ENCODE results near the gene UBC. TPM values are rescaled to one million over a fixed set of nuclear protein-coding genes. Genes with fewer than 3 reads are reported as not detected.
"Not testable (repeated sequence)": the region's sequence is repeated elsewhere in the genome, so short reads cannot be mapped to it uniquely, and the experiment has no call there.

The UBC gene
- total and polyA plus RNA-seq, 5 experiments from 2014 or later, result 773 to 1,331 (median 1,080) TPM

DNA sequence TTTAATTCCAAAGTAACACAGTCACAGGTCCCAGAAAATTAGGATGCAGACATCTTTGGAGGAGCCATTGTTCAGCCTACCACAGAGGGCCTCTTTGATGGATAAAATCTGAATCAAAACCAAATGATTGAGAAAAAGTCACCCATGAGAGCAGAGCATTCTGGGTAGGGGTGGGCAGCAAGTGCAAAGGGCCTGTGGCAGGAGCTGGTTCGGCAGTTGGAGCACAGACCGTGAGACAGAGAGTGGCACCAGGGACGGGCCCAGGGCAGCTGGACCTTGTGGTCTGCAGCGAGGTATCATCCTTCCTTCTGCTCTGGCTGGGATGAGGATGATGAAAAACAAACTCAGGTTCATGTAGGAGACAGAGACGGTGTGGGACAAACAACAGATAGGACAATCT lies 18.0 kb downstream of the UBC start:
- peaks cover 8 to 14% (median 13%) of the 10 kb centered on the region in 4 donors for H3K4me1 Mint-ChIP-seq
- ATAC-seq, result no peak
- POLR2A ChIA-PET, result no interaction called here

DNA sequence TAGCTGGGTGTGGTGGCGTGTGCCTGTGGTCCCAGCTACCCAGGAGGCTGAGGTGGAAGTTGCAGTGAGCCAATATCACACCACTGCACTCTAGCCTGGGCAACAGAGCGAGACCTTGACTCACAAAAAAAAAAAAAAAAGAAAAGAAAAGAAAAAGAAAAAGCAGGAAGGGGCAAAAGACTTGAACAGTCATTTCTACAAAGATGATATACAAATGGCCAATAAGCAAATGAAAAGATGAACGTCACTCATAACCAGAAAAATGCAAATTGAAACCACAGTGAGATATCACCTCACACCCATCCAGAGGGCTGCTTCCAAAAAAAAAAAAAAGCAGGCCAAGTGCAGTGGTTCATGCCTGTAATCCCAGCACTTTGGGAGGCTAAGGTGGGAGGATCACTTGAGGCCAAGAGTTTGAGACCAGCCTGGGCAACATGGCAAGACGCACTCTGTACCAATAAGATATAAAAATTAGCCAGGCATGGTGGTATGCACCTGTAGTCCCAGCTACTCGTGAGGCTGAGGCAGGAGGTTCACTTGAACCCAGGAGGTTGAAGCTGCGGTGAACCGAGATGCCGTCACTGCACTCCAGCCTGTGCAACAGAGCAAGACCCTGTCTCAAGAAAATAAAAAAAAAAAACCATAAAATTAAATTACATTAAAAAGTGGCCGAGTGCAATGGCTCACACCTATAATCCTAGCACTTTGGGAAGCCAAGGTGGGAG lies 20.5 kb downstream of the UBC start:
- Mint-ChIP-seq H3K4me1 (peaks cover 6 to 12% (median 11%) of the 10 kb centered on the region in 4 donors), H3K4me3 (no peak overlapping the region), H3K36me3 (peaks cover 0 to 3% (median 0%) of the 10 kb centered on the region in 3 donors), H3K27me3 (no peaks in the 10 kb centered on the region), H3K9me3 (no peaks in the 10 kb centered on the region), H3K27ac (no peak overlapping the region)
- POLR2A ChIA-PET, result interaction anchor here (0.7 kb wide), 2 partner anchors 14 to 21 kb away, joined by 3 to 4 read pairs; partner anchors contain the start of gene UBC
- ATAC-seq (no peak), DNase-seq (no peak)

More for the DNA sequence above, 18.0 kb downstream of the UBC start:
- H3K27me3 Mint-ChIP-seq, result no peaks in the 10 kb centered on the region
- DNase-seq, result no peak
- no peaks in the 10 kb centered on the region for H3K36me3 Mint-ChIP-seq
- H3K4me3 Mint-ChIP-seq, result no peak overlapping the region
- no peaks in the 10 kb centered on the region for H3K9me3 Mint-ChIP-seq
- H3K27ac Mint-ChIP-seq, result peak overlapping the region in 1 of 10 donors; percentile 9

DNA sequence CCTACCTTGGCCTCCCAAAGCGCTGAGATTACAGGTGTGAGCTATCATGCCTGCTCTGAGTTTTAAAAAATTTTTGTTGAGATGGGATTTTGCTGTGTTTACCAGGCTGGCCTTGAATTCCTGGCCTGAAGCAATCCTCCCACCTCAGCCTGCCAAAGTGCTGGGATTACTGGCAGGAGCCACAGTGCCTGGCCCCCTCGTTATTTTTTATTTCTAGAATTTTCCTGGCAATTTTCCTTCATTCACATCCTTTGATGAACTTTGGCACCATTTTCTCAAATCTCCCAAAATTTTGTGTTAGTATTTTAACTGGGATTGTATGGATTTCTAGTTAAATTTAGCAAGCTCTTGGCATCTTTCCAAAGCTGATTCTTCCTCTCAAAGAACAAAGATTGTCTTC lies 26.2 kb downstream of the UBC start:
- ATAC-seq (no peak), DNase-seq (no peak)
- peaks cover 0 to 3% (median 0%) of the 10 kb centered on the region in 3 donors for H3K36me3 Mint-ChIP-seq
- no peak overlapping the region for H3K27ac Mint-ChIP-seq
- H3K4me3 Mint-ChIP-seq, result no peak overlapping the region
- H3K4me1 Mint-ChIP-seq, result peaks cover 0 to 18% (median 11%) of the 10 kb centered on the region in 4 donors
- POLR2A ChIA-PET, result no interaction called here
- no peaks in the 10 kb centered on the region for H3K9me3 Mint-ChIP-seq
- no peaks in the 10 kb centered on the region for H3K27me3 Mint-ChIP-seq

DNA sequence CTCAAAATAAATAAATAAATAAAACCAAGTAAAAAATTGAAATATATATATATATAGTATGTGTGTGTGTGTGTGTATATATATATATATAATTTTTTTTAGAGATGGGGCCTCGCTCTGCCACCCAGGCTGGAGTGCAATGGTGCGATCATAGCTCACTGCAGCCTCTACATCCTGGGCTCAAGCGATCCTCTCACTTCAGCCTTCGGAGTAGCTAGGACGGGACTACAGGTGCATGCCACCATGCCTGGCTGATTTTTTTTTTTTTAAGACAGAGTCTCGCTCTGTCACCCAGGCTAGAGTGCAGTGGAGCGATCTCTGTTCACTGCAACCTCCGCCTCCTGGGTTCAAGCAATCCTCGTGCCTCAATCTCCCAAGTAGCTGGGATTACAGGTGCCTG lies 26.7 kb downstream of the UBC start:
- ATAC-seq, H3K9me3 Mint-ChIP-seq, DNase-seq, POLR2A ChIA-PET, H3K27me3 Mint-ChIP-seq, H3K27ac Mint-ChIP-seq, H3K36me3 Mint-ChIP-seq, H3K4me3 Mint-ChIP-seq: not testable (repeated sequence)
- peaks cover 4 to 22% (median 15%) of the 10 kb centered on the region in 4 donors for H3K4me1 Mint-ChIP-seq

DNA sequence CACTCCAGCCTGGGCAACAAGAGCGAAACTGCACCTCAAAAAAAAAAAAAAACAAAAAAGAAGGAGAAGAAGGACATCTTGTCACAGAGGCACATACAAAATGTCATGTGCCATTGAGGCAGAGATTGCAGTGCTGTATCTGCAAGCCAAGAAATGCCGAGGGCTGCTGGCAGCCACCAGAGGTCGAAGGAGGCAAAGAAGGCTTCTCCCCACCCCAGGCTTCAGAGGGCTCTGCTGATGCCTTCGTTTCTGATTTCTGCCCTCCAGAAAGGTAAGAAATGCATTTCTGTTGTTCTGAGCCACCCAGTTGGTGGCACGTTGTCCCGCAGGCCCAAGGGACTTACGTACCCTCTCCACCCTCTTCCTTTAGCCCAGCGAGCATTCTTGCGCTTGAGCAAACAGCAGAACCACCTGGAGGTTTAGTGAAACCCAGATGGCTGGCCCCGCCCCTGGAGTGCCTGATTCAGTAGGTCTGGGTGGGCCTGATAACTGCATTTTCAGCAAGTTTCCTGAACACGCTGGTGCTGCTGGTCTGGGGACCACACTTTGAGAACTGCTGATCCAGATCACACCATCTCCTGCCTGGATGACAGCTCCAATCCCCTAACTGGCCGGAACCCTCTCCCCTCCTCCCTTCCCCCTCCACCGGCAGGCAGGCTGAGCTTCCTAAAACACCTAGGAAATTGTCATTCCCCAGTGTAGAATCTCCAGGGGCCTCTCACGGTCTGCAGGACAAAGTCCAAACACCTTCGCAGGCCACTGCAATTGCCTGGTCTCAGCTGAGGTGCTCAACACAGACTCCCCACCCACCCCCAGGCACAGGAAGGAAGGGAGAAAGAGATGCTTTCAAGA lies 29.6 kb downstream of the UBC start:
- Mint-ChIP-seq H3K27ac (peak overlapping the region in 5 of 10 donors; percentile 18 to 69 (median 34)), H3K27me3 (no peaks in the 10 kb centered on the region), H3K4me1 (peaks cover 5 to 40% (median 27%) of the 10 kb centered on the region in 4 donors), H3K36me3 (peaks cover 0 to under 1% (median 0%) of the 10 kb centered on the region in 3 donors), H3K9me3 (no peaks in the 10 kb centered on the region), H3K4me3 (peak overlapping the region in 5 of 10 donors; percentile 19 to 57 (median 52))
- POLR2A ChIA-PET, result no interaction called here
- DNase-seq (peak in 1 of 10 donors; percentile 22), ATAC-seq (peak; percentile 33 to 70)

DNA sequence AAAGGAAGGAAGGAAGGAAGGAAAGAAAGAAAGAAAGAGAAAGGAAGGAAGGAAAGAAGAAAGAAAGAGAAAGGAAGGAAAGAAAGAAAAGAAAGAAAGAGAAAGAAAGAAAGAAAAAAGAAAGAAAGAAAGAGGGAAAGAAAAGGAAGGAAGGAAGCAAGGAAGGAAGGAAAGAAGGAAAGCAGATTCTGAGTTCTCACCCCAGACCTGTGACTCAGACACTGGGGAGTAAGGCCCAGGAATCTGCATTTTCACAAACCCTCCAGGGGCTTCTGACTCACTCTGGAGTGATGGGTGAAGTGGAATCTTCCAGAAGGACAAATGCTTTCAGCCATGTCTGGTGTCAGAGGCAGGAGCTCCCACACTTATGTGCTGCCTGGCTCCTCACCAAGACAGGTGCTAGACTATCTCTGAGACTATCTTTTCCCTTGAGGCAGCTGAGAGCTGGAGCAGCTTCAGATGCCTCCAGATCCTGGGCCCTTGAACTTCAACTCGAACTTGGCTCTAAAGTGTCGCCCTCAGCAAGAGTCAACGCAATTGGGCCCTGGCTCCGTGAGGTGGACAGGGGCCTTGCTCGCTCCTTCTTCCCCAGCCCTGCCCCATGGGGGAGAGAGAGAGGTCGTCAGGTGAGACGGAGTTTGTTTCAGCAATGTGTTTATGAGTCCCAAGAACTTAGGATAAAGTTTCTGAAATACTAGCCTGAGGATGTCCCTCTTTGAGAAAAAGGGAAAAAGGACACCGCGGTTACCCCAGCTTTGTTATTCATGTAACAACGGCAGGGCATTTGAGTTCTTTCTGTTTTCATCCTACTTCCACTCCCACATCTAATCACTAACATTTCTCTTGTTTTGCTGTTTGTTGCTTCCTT lies 31.0 kb downstream of the UBC start:
- Mint-ChIP-seq H3K4me1 (peaks cover 5 to 40% (median 27%) of the 10 kb centered on the region in 4 donors), H3K27me3 (peaks cover 0 to 1% (median 0%) of the 10 kb centered on the region in 5 donors), H3K9me3 (no peaks in the 10 kb centered on the region), H3K36me3 (no peaks in the 10 kb centered on the region), H3K4me3 (peak overlapping the region in 3 of 10 donors; percentile 15 to 36 (median 19)), H3K27ac (peak overlapping the region in 6 of 10 donors; percentile 6 to 74 (median 36))
- no peak for DNase-seq
- no peak for ATAC-seq
- POLR2A ChIA-PET, result no interaction called here

DNA sequence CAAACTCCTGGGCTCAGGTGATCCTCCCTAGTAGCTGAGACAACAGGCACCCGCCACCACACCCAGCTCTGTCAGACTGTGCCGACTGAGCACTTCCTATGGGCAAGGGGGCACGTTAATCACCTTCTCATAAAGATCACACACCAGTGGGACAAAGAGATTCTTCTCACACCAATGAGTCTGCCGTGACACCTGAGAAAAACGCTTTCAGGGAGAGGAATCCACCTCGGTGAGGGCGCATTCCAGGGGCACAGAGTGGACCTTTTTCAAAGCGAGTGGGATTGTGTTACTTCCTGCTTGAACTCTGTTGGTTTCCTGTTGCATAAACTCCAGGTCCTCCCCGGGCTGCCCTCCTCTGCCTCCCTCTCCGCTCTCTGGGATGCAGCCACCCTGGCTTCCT lies 33.3 kb downstream of the UBC start:
- Mint-ChIP-seq H3K4me1 (peaks cover 5 to 40% (median 27%) of the 10 kb centered on the region in 4 donors), H3K27ac (peak overlapping the region in 4 of 10 donors; percentile 21 to 52 (median 41)), H3K4me3 (peak overlapping the region in 6 of 10 donors; percentile 15 to 63 (median 32)), H3K27me3 (peaks cover 0 to 3% (median 0%) of the 10 kb centered on the region in 5 donors), H3K9me3 (no peaks in the 10 kb centered on the region), H3K36me3 (no peaks in the 10 kb centered on the region)
- ATAC-seq, result no peak
- DNase-seq, result no peak
- POLR2A ChIA-PET, result interaction anchor here (0.7 kb wide), 1 partner anchor 566 kb away, joined by 6 read pairs; no protein-coding TSS in a partner anchor

DNA sequence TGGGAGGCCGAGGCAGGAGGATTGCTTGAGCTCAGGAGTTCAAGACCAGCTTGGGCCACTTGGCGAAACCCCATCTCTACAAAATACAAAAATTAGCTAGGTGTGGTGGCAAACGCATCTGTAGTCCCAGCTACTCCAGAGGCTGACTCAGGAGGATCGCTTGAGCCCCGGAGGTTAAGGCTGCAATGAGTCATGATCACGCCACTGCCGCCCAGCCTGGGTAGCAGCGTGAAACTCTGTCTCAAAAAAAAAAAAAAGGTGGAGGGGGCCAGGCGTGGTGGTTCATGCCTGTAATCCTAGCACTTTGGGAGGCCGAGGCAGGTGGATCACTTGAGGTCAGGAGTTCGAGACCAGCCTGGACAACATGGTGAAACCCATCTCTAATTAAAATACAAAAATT lies 34.1 kb downstream of the UBC start:
- not testable (repeated sequence) for H3K9me3 Mint-ChIP-seq, H3K4me3 Mint-ChIP-seq, DNase-seq

DNA sequence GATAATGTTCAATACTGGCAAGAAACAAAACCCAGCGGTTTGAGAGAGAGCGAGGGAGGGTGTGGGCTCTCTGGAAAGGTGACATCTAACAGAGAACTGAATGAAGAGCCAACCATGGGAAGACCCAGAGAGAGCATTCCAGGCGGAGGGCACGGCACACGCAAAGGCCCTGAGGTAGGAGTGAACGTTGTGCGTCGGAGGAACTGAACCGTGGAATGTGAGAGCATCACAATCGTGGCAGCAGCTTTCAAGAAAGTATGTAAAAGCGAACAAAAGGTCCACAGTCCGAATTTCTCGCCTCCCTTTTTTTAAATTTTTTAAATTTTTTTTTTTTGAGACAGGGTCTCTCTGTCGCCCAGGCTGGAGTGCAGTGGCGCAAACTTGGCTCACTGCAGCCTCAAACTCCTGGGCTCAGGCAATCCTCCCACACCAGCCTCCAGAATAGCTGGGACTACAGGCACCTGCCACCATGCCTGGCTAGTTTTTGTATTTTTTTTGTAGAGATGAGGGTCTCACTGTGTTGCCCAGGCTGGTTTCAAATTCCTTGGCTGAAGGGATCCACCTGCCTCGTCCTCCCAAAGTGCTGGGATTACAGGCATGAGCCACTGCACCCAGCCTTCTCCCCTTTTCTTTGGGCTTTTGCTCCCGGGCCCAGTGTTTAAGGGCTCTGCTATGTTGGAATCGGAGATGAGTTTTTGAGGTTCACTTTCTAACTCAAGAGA lies 35.5 kb downstream of the UBC start:
- DNase-seq (no peak), ATAC-seq (no peak)
- POLR2A ChIA-PET, result interaction anchor here (1.4 kb wide), 1 partner anchor 11 kb away, joined by 3 read pairs; no protein-coding TSS in a partner anchor
- Mint-ChIP-seq H3K4me1 (peaks cover 5 to 27% (median 19%) of the 10 kb centered on the region in 4 donors), H3K9me3 (no peaks in the 10 kb centered on the region), H3K4me3 (no peak overlapping the region), H3K36me3 (no peaks in the 10 kb centered on the region), H3K27ac (peak overlapping the region in 2 of 10 donors; percentile 75 to 83), H3K27me3 (peaks cover 0 to 4% (median 0%) of the 10 kb centered on the region in 5 donors)

More for the DNA sequence above, 34.1 kb downstream of the UBC start:
- POLR2A ChIA-PET, result interaction anchor here (0.5 to 1.4 kb wide), 3 partner anchors 9 to 31 kb away, joined by 3 to 4 read pairs (median 3); no protein-coding TSS in a partner anchor
- not testable (repeated sequence) for ATAC-seq, H3K27me3 Mint-ChIP-seq, H3K27ac Mint-ChIP-seq, H3K36me3 Mint-ChIP-seq
- peaks cover 5 to 39% (median 27%) of the 10 kb centered on the region in 4 donors for H3K4me1 Mint-ChIP-seq

DNA sequence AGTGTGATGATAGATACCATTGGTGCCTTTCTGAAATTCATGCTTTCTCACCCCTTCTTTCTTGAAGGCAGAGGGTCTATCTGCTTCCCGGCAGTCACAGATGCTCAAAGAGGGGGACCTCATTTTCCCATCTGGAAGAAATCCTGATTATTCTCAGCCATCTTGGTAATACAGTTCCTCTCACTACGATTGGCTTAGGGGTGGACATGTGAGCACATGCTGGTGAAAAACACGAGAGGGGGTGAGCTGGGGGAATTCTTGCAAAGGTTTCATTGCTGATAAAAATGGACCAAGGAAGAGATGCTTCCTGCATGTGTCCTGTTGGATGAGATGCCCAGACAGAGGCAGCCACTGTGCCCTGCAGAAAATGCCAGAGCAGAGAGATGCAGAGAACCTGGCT lies 37.0 kb downstream of the UBC start:
- no peak overlapping the region for H3K4me3 Mint-ChIP-seq
- DNase-seq, result no peak
- H3K27me3 Mint-ChIP-seq, result peaks cover 0 to 4% (median 0%) of the 10 kb centered on the region in 5 donors
- POLR2A ChIA-PET, result no interaction called here
- no peaks in the 10 kb centered on the region for H3K36me3 Mint-ChIP-seq
- no peak for ATAC-seq
- no peaks in the 10 kb centered on the region for H3K9me3 Mint-ChIP-seq
- peaks cover 3 to 14% (median 12%) of the 10 kb centered on the region in 4 donors for H3K4me1 Mint-ChIP-seq
- H3K27ac Mint-ChIP-seq, result no peak overlapping the region

DNA sequence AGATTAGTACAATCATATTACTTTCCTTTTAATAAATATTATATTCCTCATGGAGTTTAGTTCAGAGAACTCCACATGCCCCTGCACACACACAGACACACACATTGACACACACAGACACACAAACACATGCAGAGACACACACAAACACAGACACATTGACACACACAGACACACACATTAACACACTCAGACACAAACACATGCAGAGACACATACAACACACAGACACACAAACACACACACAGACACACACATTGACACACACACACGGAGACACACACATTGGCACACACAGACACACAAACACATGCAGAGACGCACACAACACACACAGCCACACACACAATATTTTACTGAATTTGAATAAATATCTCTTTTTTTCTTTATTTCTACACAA lies 38.3 kb downstream of the UBC start:
- H3K9me3 Mint-ChIP-seq, result no peaks in the 10 kb centered on the region
- peaks cover 2 to 5% (median 4%) of the 10 kb centered on the region in 4 donors for H3K4me1 Mint-ChIP-seq
- H3K27ac Mint-ChIP-seq, result no peak overlapping the region
- peaks cover 0 to 8% (median 0%) of the 10 kb centered on the region in 5 donors for H3K27me3 Mint-ChIP-seq
- no peak for DNase-seq
- POLR2A ChIA-PET, result no interaction called here
- ATAC-seq, result no peak
- H3K4me3 Mint-ChIP-seq, result no peak overlapping the region
- no peaks in the 10 kb centered on the region for H3K36me3 Mint-ChIP-seq
